Astrocyte (in vitro differentiated cells and primary cell): ENCODE measurements around the gene USP15. TPM values are rescaled to one million over a fixed set of nuclear protein-coding genes. Genes with fewer than 3 reads are reported as not detected.

Experiments
- DNase-seq: peaks from one replicate; pipeline ENCODE4 v3.0.0-alpha.2; 2010; ENCODE audit warnings: low read depth
- FAIRE-seq: peaks from 2 replicates; lab custom pipeline; 2011; peaks lifted over from hg19 to GRCh38; lab: Jason Lieb, UNC
- H2AFZ ChIP-seq: 2 replicates; pipeline ENCODE4 v1.6.0; 2012; ENCODE audit warnings: low read depth, low read length, inconsistent platforms
- H3K27ac ChIP-seq: 2 replicates; pipeline ENCODE4 v1.5.1; 2011; ENCODE audit warnings: low read depth, low read length, inconsistent platforms
- H3K27me3 ChIP-seq: 2 replicates; pipeline ENCODE4 v1.6.0; 2011; ENCODE audit warnings: low read length, inconsistent platforms; ENCODE audit not compliant: insufficient read depth
- H3K36me3 ChIP-seq: 2 replicates; pipeline ENCODE4 v1.5.1; 2011; ENCODE audit warnings: low read length, inconsistent platforms; ENCODE audit not compliant: insufficient read depth
- H3K4me1 ChIP-seq: 2 replicates; pipeline ENCODE4 v1.5.1; 2011; ENCODE audit warnings: low read length, inconsistent platforms; ENCODE audit not compliant: insufficient read depth
- H3K4me2 ChIP-seq: 2 replicates; pipeline ENCODE4 v1.6.0; 2012; ENCODE audit warnings: low read length, inconsistent platforms
- H3K4me3 ChIP-seq: 2 replicates; pipeline ENCODE4 v1.5.1; 2011; ENCODE audit warnings: low read depth, mild to moderate bottlenecking, low read length, inconsistent platforms; ENCODE audit not compliant: insufficient read depth
- H3K79me2 ChIP-seq: 2 replicates; pipeline ENCODE4 v1.6.0; 2012; ENCODE audit warnings: mild to moderate bottlenecking, low read length, inconsistent platforms; ENCODE audit not compliant: insufficient read depth
- H3K9ac ChIP-seq: 2 replicates; pipeline ENCODE4 v1.6.0; 2012; ENCODE audit warnings: mild to moderate bottlenecking, low read length, inconsistent platforms
- H3K9me3 ChIP-seq: 2 replicates; pipeline ENCODE4 v1.5.1; 2012; ENCODE audit warnings: low read depth, mild to moderate bottlenecking, low read length, inconsistent platforms; ENCODE audit not compliant: insufficient read depth
- H4K20me1 ChIP-seq: 2 replicates; pipeline ENCODE4 v1.6.0; 2012; ENCODE audit warnings: low read length, inconsistent platforms; ENCODE audit not compliant: insufficient read depth
- H3K27ac Mint-ChIP-seq: one replicate; pipeline ENCODE4 v1.8.0; 2021; ENCODE audit warnings: mild to moderate bottlenecking, mixed read lengths; ENCODE audit not compliant: unreplicated experiment
- H3K27me3 Mint-ChIP-seq: one replicate; pipeline ENCODE4 v1.8.0; 2021; ENCODE audit warnings: low read depth, mixed read lengths; ENCODE audit not compliant: unreplicated experiment
- H3K36me3 Mint-ChIP-seq: one replicate; pipeline ENCODE4 v1.8.0; 2021; ENCODE audit warnings: low read depth, mixed read lengths; ENCODE audit not compliant: unreplicated experiment
- H3K4me1 Mint-ChIP-seq: one replicate; pipeline ENCODE4 v1.8.0; 2021; ENCODE audit warnings: low read depth, mixed read lengths; ENCODE audit not compliant: unreplicated experiment
- H3K4me3 Mint-ChIP-seq: one replicate; pipeline ENCODE4 v1.8.0; 2021; ENCODE audit warnings: mild to moderate bottlenecking, moderate library complexity, mixed read lengths; ENCODE audit not compliant: unreplicated experiment
- H3K9me3 Mint-ChIP-seq: one replicate; pipeline ENCODE4 v1.8.0; 2021; ENCODE audit warnings: mild to moderate bottlenecking, mixed read lengths; ENCODE audit not compliant: unreplicated experiment
- EZH2 ChIP-seq: IDR thresholded peaks from 2 replicates; pipeline ENCODE4 v1.6.1; 2012; ENCODE audit warnings: mild to moderate bottlenecking, low read length, inconsistent platforms; ENCODE audit not compliant: insufficient read depth
- total RNA-seq: library from RNA; stranded (reverse); gene quantifications from 2 replicates; pipeline ENCODE4 v1.2.1, GENCODE V29; 2021
- TF ChIP-seq, protein P1 (sequence below): IDR thresholded peaks from 2 replicates; pipeline ENCODE4 v1.5.1; 2011; ENCODE audit warnings: low read depth, mild to moderate bottlenecking, inconsistent platforms, low read length, moderate library complexity; ENCODE audit not compliant: insufficient read depth

USP15 gene
- total RNA-seq, 1 donor from 2014 or later: 81.9 TPM

DNA sequence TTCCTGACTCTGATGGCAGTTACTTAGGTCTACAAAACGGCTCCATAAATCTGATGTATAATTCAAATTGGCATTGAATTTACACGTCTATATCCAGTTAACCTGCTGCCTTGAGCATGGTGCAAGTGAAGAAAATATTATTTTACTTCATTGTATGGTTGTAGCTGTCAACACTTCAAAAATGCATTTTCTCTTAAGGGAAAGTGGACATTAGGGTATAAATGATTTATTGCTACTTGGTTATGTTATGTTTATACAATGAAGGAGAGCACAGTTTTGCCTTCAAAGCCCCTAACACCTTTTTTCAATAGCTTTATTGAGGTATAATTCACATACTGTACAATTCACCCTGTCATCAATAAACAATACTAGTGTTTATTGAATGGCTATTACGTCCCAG is 2.0 kb upstream of the USP15 start:
- Mint-ChIP-seq H3K4me1 (peaks cover 11% of the 10 kb centered on the region), H3K36me3 (peaks cover 3% of the 10 kb centered on the region), H3K9me3 (no peaks in the 10 kb centered on the region), H3K4me3 (no peak overlapping the region), H3K27ac (no peak overlapping the region), H3K27me3 (no peaks in the 10 kb centered on the region)
- Histone ChIP-seq H3K4me1 (no peaks in the 10 kb centered on the region), H3K27ac (no peak overlapping the region), H3K79me2 (peaks cover 31% of the 10 kb centered on the region), H3K9me3 (no peaks in the 10 kb centered on the region), H3K4me2 (no peak overlapping the region), H3K4me3 (no peak overlapping the region), H3K9ac (no peak overlapping the region), H3K36me3 (no peaks in the 10 kb centered on the region), H2AFZ (no peak overlapping the region), H3K27me3 (no peaks in the 10 kb centered on the region), H4K20me1 (peaks cover 22% of the 10 kb centered on the region)
- FAIRE-seq: no peak
- no peak for DNase-seq
- no peak for TF ChIP-seq EZH2
- TF ChIP-seq, protein P1, sequence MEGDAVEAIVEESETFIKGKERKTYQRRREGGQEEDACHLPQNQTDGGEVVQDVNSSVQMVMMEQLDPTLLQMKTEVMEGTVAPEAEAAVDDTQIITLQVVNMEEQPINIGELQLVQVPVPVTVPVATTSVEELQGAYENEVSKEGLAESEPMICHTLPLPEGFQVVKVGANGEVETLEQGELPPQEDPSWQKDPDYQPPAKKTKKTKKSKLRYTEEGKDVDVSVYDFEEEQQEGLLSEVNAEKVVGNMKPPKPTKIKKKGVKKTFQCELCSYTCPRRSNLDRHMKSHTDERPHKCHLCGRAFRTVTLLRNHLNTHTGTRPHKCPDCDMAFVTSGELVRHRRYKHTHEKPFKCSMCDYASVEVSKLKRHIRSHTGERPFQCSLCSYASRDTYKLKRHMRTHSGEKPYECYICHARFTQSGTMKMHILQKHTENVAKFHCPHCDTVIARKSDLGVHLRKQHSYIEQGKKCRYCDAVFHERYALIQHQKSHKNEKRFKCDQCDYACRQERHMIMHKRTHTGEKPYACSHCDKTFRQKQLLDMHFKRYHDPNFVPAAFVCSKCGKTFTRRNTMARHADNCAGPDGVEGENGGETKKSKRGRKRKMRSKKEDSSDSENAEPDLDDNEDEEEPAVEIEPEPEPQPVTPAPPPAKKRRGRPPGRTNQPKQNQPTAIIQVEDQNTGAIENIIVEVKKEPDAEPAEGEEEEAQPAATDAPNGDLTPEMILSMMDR: no peak

DNA sequence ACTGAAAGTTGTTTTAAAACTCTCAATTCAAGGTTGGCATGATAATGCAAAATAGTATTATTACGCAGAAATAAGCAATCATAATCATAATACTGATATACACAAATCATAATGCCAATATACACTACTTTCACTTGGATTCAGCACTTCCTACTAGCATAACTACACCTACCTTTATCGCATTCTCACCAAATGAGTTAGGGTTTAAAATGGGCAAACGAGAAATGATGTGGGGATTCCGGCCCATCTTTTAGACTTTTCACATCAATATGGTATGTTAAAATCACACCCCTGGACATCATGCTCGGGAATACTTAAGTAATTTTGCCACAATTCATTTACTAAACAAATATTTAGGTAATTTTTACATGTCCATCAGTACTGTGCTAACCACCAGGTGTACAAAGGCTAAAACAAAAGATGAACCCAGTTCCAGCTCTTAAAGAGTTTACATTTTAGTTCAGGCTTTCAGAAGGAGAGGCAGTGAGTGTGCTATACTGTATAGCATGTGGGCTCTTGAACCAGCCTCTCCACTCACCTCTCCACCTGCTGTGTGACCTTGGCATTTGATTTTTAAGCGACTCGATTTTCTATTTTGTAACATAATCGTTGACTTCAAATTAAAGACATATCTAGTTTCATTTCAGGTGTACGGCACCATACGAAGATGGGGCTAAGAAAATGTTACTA is 1.1 kb upstream of the USP15 start:
- FAIRE-seq: no peak
- peak overlapping the region; percentile 91 for H3K27ac ChIP-seq
- H3K27ac Mint-ChIP-seq: peak overlapping the region; percentile 75

More for the DNA sequence above, 1.1 kb upstream of the USP15 start:
- Histone ChIP-seq H3K27me3 (no peaks in the 10 kb centered on the region), H3K4me3 (peak overlapping the region; percentile 93), H3K79me2 (peaks cover 39% of the 10 kb centered on the region), H3K9me3 (no peaks in the 10 kb centered on the region), H2AFZ (peak overlapping the region; percentile 87), H4K20me1 (peaks cover 30% of the 10 kb centered on the region), H3K4me1 (no peaks in the 10 kb centered on the region), H3K4me2 (peak overlapping the region; percentile 93), H3K36me3 (no peaks in the 10 kb centered on the region), H3K9ac (peak overlapping the region; percentile 95)
- no peaks in the 10 kb centered on the region for H3K27me3 Mint-ChIP-seq
- no peaks in the 10 kb centered on the region for H3K9me3 Mint-ChIP-seq
- no peaks in the 10 kb centered on the region for H3K36me3 Mint-ChIP-seq
- peak overlapping the region; percentile 96 for H3K4me3 Mint-ChIP-seq
- no peak for DNase-seq
- TF ChIP-seq, protein P1: no peak
- no peak for TF ChIP-seq EZH2
- H3K4me1 Mint-ChIP-seq: peaks cover 15% of the 10 kb centered on the region
